Measurements from ENCODE around the gene TMEM107. TPM values are rescaled to one million over a fixed set of nuclear protein-coding genes. Genes with fewer than 3 reads are reported as not detected.

The TMEM107 gene
- total and polyA plus RNA-seq, 10 of the 15 experiments (the other 5 are each of a cell fraction or from before 2014, with no cell fraction given), result 7.9 to 38.7 (median 22.9) TPM

DNA sequence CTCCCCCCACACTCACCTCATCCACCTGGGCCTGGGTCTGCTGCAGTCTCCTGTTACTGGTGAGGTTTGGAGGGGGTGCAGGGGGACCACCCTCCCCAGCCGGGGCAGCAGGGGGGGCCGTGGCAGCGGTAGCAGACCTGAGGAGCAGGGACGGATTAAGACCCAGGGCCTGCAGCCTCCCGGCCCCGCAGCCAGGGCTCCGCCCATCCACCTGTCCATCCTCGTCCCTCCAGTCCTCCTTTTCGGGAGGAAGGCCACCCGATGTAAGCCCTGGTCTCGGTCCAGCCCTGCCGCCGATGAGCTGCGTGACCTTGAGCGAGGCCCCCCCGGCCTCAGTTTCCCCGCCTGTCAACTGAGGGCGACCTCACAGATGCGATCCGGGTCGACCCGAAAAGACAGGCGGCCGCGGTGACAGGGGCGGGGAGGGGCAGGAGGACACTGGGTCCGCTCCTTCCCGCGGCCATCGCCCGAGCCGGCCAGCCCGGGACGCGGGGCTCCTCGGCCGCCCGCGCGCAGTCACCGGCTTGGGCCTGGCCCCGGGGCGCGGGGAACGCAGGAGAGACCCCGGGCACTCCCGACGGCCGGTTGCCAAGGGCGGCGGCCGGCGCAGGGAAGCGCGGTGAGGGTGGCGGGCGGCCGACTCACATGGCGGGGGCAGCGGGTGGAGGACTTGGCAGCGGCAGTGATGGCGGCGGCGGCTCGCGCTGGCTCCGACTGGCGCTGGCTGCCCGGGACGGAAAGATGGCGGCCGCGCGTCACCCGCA lies 13.8 kb downstream of the TMEM107 start, which contains the start of gene VAMP2 (continued):
- TF ChIP-seq, protein P1, sequence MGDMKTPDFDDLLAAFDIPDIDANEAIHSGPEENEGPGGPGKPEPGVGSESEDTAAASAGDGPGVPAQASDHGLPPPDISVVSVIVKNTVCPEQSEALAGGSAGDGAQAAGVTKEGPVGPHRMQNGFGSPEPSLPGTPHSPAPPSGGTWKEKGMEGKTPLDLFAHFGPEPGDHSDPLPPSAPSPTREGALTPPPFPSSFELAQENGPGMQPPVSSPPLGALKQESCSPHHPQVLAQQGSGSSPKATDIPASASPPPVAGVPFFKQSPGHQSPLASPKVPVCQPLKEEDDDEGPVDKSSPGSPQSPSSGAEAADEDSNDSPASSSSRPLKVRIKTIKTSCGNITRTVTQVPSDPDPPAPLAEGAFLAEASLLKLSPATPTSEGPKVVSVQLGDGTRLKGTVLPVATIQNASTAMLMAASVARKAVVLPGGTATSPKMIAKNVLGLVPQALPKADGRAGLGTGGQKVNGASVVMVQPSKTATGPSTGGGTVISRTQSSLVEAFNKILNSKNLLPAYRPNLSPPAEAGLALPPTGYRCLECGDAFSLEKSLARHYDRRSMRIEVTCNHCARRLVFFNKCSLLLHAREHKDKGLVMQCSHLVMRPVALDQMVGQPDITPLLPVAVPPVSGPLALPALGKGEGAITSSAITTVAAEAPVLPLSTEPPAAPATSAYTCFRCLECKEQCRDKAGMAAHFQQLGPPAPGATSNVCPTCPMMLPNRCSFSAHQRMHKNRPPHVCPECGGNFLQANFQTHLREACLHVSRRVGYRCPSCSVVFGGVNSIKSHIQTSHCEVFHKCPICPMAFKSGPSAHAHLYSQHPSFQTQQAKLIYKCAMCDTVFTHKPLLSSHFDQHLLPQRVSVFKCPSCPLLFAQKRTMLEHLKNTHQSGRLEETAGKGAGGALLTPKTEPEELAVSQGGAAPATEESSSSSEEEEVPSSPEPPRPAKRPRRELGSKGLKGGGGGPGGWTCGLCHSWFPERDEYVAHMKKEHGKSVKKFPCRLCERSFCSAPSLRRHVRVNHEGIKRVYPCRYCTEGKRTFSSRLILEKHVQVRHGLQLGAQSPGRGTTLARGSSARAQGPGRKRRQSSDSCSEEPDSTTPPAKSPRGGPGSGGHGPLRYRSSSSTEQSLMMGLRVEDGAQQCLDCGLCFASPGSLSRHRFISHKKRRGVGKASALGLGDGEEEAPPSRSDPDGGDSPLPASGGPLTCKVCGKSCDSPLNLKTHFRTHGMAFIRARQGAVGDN (IDR thresholded peaks at IDR 0.05), result peak; percentile 82; the same call in 1 of the 2 replicates
- TF ChIP-seq POLR2AphosphoS5 (IDR thresholded peaks at IDR 0.05; ENCODE audit: low read length), result peak; percentile 71; the same call in 1 of the 2 replicates
- TF ChIP-seq, protein P2, sequence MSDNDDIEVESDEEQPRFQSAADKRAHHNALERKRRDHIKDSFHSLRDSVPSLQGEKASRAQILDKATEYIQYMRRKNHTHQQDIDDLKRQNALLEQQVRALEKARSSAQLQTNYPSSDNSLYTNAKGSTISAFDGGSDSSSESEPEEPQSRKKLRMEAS (IDR thresholded peaks at IDR 0.05; ENCODE audit: low read depth, low read length), result no peak; the same call in 1 of the 2 replicates
- peak; percentile 51; the same call in 1 of the 3 replicates for TF ChIP-seq POU2F2 (IDR thresholded peaks at IDR 0.05; ENCODE audit: borderline replicate concordance, low read depth, low read length)
- TF ChIP-seq SRF (IDR thresholded peaks at IDR 0.05; ENCODE audit: low read depth in 2 of 2, low read length in 2 of 2), result no peak
- TF ChIP-seq RAD21 (IDR thresholded peaks at IDR 0.05; ENCODE audit: insufficient read depth, low read depth, low read length), result no peak
- no peak for TF ChIP-seq KAT2A (conservative IDR thresholded peaks at IDR 0.05; ENCODE audit: control insufficient read depth, low read depth, low read length)
- TF ChIP-seq, protein P3, sequence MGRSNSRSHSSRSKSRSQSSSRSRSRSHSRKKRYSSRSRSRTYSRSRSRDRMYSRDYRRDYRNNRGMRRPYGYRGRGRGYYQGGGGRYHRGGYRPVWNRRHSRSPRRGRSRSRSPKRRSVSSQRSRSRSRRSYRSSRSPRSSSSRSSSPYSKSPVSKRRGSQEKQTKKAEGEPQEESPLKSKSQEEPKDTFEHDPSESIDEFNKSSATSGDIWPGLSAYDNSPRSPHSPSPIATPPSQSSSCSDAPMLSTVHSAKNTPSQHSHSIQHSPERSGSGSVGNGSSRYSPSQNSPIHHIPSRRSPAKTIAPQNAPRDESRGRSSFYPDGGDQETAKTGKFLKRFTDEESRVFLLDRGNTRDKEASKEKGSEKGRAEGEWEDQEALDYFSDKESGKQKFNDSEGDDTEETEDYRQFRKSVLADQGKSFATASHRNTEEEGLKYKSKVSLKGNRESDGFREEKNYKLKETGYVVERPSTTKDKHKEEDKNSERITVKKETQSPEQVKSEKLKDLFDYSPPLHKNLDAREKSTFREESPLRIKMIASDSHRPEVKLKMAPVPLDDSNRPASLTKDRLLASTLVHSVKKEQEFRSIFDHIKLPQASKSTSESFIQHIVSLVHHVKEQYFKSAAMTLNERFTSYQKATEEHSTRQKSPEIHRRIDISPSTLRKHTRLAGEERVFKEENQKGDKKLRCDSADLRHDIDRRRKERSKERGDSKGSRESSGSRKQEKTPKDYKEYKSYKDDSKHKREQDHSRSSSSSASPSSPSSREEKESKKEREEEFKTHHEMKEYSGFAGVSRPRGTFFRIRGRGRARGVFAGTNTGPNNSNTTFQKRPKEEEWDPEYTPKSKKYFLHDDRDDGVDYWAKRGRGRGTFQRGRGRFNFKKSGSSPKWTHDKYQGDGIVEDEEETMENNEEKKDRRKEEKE (IDR thresholded peaks at IDR 0.05), result 0 out of 2 replicates have a peak, but pooled peaks have one; percentile 59
- TF ChIP-seq TAF1 (IDR thresholded peaks at IDR 0.05; ENCODE audit: borderline replicate concordance, low read depth, low read length), result peak; percentile 66; the same call in 1 of the 2 replicates
- TF ChIP-seq ZNF207 (IDR thresholded peaks at IDR 0.05; ENCODE audit: borderline replicate concordance), result no peak
- no peak for TF ChIP-seq EZH2 (IDR thresholded peaks at IDR 0.05; ENCODE audit: borderline replicate concordance, control insufficient read depth, low read depth, low read length)
- TF ChIP-seq, protein P4, sequence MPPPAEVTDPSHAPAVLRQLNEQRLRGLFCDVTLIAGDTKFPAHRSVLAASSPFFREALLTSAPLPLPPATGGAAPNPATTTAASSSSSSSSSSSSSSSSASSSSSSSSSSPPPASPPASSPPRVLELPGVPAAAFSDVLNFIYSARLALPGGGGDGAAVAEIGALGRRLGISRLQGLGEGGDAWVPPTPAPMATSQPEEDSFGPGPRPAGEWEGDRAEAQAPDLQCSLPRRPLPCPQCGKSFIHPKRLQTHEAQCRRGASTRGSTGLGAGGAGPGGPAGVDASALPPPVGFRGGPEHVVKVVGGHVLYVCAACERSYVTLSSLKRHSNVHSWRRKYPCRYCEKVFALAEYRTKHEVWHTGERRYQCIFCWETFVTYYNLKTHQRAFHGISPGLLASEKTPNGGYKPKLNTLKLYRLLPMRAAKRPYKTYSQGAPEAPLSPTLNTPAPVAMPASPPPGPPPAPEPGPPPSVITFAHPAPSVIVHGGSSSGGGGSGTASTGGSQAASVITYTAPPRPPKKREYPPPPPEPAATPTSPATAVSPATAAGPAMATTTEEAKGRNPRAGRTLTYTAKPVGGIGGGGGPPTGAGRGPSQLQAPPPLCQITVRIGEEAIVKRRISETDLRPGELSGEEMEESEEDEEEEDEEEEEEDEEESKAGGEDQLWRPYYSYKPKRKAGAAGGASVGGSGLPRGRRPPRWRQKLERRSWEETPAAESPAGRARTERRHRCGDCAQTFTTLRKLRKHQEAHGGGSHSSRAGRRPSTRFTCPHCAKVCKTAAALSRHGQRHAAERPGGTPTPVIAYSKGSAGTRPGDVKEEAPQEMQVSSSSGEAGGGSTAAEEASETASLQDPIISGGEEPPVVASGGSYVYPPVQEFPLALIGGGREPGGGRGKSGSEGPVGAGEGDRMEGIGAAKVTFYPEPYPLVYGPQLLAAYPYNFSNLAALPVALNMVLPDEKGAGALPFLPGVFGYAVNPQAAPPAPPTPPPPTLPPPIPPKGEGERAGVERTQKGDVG (CRISPR knock-in tag; IDR thresholded peaks at IDR 0.05), result no peak
- TF ChIP-seq, protein P5, sequence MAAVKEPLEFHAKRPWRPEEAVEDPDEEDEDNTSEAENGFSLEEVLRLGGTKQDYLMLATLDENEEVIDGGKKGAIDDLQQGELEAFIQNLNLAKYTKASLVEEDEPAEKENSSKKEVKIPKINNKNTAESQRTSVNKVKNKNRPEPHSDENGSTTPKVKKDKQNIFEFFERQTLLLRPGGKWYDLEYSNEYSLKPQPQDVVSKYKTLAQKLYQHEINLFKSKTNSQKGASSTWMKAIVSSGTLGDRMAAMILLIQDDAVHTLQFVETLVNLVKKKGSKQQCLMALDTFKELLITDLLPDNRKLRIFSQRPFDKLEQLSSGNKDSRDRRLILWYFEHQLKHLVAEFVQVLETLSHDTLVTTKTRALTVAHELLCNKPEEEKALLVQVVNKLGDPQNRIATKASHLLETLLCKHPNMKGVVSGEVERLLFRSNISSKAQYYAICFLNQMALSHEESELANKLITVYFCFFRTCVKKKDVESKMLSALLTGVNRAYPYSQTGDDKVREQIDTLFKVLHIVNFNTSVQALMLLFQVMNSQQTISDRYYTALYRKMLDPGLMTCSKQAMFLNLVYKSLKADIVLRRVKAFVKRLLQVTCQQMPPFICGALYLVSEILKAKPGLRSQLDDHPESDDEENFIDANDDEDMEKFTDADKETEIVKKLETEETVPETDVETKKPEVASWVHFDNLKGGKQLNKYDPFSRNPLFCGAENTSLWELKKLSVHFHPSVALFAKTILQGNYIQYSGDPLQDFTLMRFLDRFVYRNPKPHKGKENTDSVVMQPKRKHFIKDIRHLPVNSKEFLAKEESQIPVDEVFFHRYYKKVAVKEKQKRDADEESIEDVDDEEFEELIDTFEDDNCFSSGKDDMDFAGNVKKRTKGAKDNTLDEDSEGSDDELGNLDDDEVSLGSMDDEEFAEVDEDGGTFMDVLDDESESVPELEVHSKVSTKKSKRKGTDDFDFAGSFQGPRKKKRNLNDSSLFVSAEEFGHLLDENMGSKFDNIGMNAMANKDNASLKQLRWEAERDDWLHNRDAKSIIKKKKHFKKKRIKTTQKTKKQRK (IDR thresholded peaks at IDR 0.05; ENCODE audit: low read depth, low read length), result no peak
